HepG2 (cell line): ENCODE measurements around the gene ZNFX1. TPM values are rescaled to one million over a fixed set of nuclear protein-coding genes. Genes with fewer than 3 reads are reported as not detected.

Experiments
- ATF1 ChIP-seq: IDR thresholded peaks from 2 replicates; pipeline ENCODE4 v1.6.1; 2016; ENCODE audit warnings: mild to moderate bottlenecking, control low read depth
- DDIT3 ChIP-seq: sonication (generic); formaldehyde crosslinking; IDR thresholded peaks from 2 replicates; pipeline ENCODE4 v1.4.0; 2020; ENCODE audit warnings: mild to moderate bottlenecking, missing genetic modification reagents
- EHMT2 ChIP-seq: fragments of 200-600 bp; sonication (generic); IDR thresholded peaks from 2 replicates; pipeline ENCODE4 v1.7.0; 2017; ENCODE audit warnings: antibody characterized with exemption, low read depth, low read length, borderline replicate concordance
- HNF1A ChIP-seq, 2 experiments: sonication (generic) in 1 of 2; formaldehyde crosslinking in 1 of 2; IDR thresholded peaks; 2 replicates each; pipeline versions ENCODE4 v1.4.0 to v1.6.1; 2016 to 2020; ENCODE audit warnings: borderline replicate concordance in 1 of 2, low read depth in 1 of 2, mild to moderate bottlenecking in 1 of 2, missing genetic modification reagents in 1 of 2
- HNRNPH1 ChIP-seq: fragments of 200-400 bp; formaldehyde crosslinking; optimal IDR thresholded peaks from 2 replicates; pipeline ENCODE3; 2017; ENCODE audit warnings: mild to moderate bottlenecking, low read depth, low read length
- ISX ChIP-seq: sonication (generic); formaldehyde crosslinking; conservative IDR thresholded peaks from 2 replicates; pipeline ENCODE4 v1.5.0; 2020; ENCODE audit warnings: missing genetic modification reagents
- KLF16 ChIP-seq, 2 experiments: sonication (generic) in 1 of 2; formaldehyde crosslinking in 1 of 2; IDR thresholded peaks; 2 replicates each; pipeline versions ENCODE4 v1.6.1 to v1.8.0; 2016 to 2023; ENCODE audit warnings: missing genetic modification reagents in 2 of 2, missing compliant biosample characterization in 1 of 2
- NFE2L2 ChIP-seq: fragments of 150-350 bp; IDR thresholded peaks from 2 replicates; pipeline ENCODE4 v1.6.1; 2014; ENCODE audit warnings: low read length
- REPIN1 ChIP-seq: sonication (generic); formaldehyde crosslinking; IDR thresholded peaks from 2 replicates; pipeline ENCODE4 v1.8.0; 2022; ENCODE audit warnings: missing genetic modification reagents, low read depth, mild to moderate bottlenecking, borderline replicate concordance
- SMAD1 ChIP-seq: sonication (generic); formaldehyde crosslinking; IDR thresholded peaks from 2 replicates; pipeline ENCODE4 v1.4.0; 2020; ENCODE audit warnings: missing genetic modification reagents, low read depth, mild to moderate bottlenecking, borderline replicate concordance
- SP2 ChIP-seq: sonication (generic); formaldehyde crosslinking; IDR thresholded peaks from 2 replicates; pipeline ENCODE4 v1.5.1; 2020; ENCODE audit warnings: mild to moderate bottlenecking, missing genetic modification reagents
- TP53 ChIP-seq: sonication (generic); formaldehyde crosslinking; conservative IDR thresholded peaks from 2 replicates; pipeline ENCODE4 v1.4.0; 2020; ENCODE audit warnings: missing genetic modification reagents
- TRAFD1 ChIP-seq: sonication (generic); formaldehyde crosslinking; IDR thresholded peaks from 2 replicates; pipeline ENCODE4 v1.5.1; 2020; ENCODE audit warnings: missing genetic modification reagents, mild to moderate bottlenecking, borderline replicate concordance
- ZBTB46 ChIP-seq: sonication (generic); formaldehyde crosslinking; IDR thresholded peaks from 2 replicates; pipeline ENCODE4 v1.4.0; 2020; ENCODE audit warnings: mild to moderate bottlenecking, missing genetic modification reagents, borderline replicate concordance
- ZFY ChIP-seq: sonication (generic); formaldehyde crosslinking; IDR thresholded peaks from 2 replicates; pipeline ENCODE4 v1.4.0; 2020; ENCODE audit warnings: missing genetic modification reagents
- ZNF121 ChIP-seq: sonication (generic); formaldehyde crosslinking; IDR thresholded peaks from 2 replicates; pipeline ENCODE4 v1.5.0; 2020; ENCODE audit warnings: mild to moderate bottlenecking, missing genetic modification reagents
- ZNF124 ChIP-seq: sonication (generic); formaldehyde crosslinking; IDR thresholded peaks from 2 replicates; pipeline ENCODE4 v1.4.0; 2020; ENCODE audit warnings: missing genetic modification reagents
- ZNF260 ChIP-seq: sonication (generic); formaldehyde crosslinking; IDR thresholded peaks from 2 replicates; pipeline ENCODE4 v1.4.0; 2020; ENCODE audit warnings: missing genetic modification reagents, low read depth, mild to moderate bottlenecking, borderline replicate concordance
- ZNF354B ChIP-seq: sonication (generic); formaldehyde crosslinking; IDR thresholded peaks from 2 replicates; pipeline ENCODE4 v1.8.0; 2022; ENCODE audit warnings: mild to moderate bottlenecking, missing genetic modification reagents
- ZNF558 ChIP-seq: sonication (generic); formaldehyde crosslinking; IDR thresholded peaks from 2 replicates; pipeline ENCODE4 v1.9.0; 2022; ENCODE audit warnings: mild to moderate bottlenecking, missing genetic modification reagents, borderline replicate concordance
- ZNF572 ChIP-seq: sonication (generic); formaldehyde crosslinking; IDR thresholded peaks from 2 replicates; pipeline ENCODE4 v1.5.1; 2020; ENCODE audit warnings: mild to moderate bottlenecking, missing genetic modification reagents
- ZNF777 ChIP-seq: sonication (generic); formaldehyde crosslinking; IDR thresholded peaks from 2 replicates; pipeline ENCODE4 v1.4.0; 2020; ENCODE audit warnings: missing genetic modification reagents
- polyA plus RNA-seq, 8 experiments: library from polyadenylated mRNA; depleted of rRNA in 3 of 8; stranded (reverse) in 7 of 8; unstranded in 1 of 8; fragments of >200 nt; fragmentation: Illumina TruSeq in 4 of 8; extraction: Trizol in 4 of 8; gene quantifications; 2 replicates each; pipeline versions ENCODE4 v1.2.1 to v1.2.3, GENCODE V29; 2011 to 2016; ENCODE audit warnings: low read depth in 4 of 8, missing spikeins in 1 of 8, mixed read lengths in 1 of 8; ENCODE audit not compliant: insufficient read depth in 1 of 8
- total RNA-seq, 5 experiments: library from RNA; depleted of rRNA; stranded (reverse); fragments of >200 nt; fragmentation: Illumina TruSeq; extraction: Trizol; gene quantifications; 2 replicates each; pipeline ENCODE4 v1.2.3, GENCODE V29; 2016; ENCODE audit warnings: low read depth in 1 of 5

Gene ZNFX1
- total and polyA plus RNA-seq, 2 of the 13 experiments (the other 11 are each of a cell fraction or from before 2014, with no cell fraction given) = 2.9 to 11.1 TPM

GRCh38 chr20:49276961-49277785, 684 bp downstream of the ZNFX1 start (continued):
- TF ChIP-seq HNF1A (IDR thresholded peaks at IDR 0.05; ENCODE audit: low read depth) (no peak), HNF1A (CRISPR knock-in tag; IDR thresholded peaks at IDR 0.05; ENCODE audit: borderline replicate concordance) (no peak), KLF16 (CRISPR knock-in tag; IDR thresholded peaks at IDR 0.05) (no peak), REPIN1 (CRISPR knock-in tag) (no peak), NFE2L2 (no peak), ZNF124 (CRISPR knock-in tag) (no peak), ZNF121 (CRISPR knock-in tag) (no peak), ZBTB46 (CRISPR knock-in tag) (no peak), SP2 (no peak), ATF1 (CRISPR knock-in tag) (no peak), ZNF777 (CRISPR knock-in tag) (no peak), ZNF354B (CRISPR knock-in tag) (no peak), ZNF572 (CRISPR knock-in tag) (no peak), ZFY (no peak), SMAD1 (CRISPR knock-in tag) (0 out of 2 replicates have a peak, but pooled peaks have one; percentile 14), EHMT2 (no peak), DDIT3 (CRISPR knock-in tag) (no peak), TRAFD1 (CRISPR knock-in tag) (no peak), TP53 (CRISPR knock-in tag) (no peak), ZNF558 (CRISPR knock-in tag) (no peak), ISX (CRISPR knock-in tag) (no peak), HNRNPH1 (no peak), ZNF260 (CRISPR knock-in tag) (no peak; the same call in 1 of the 2 replicates)
